Tongue (tissue), 2 donors: ENCODE results near the gene AKR1C2. TPM values are rescaled to one million over a fixed set of nuclear protein-coding genes. Genes with fewer than 3 reads are reported as not detected.

ENCODE experiments used
- small RNA-seq: library from RNA; depleted of rRNA; stranded (forward); fragments of <200 nt; gene quantifications from one replicate; pipeline ENCODE3, GENCODE V24; 2014; ENCODE audit warnings: low replicate concordance
- total RNA-seq: library from RNA; depleted of rRNA; stranded (reverse); fragments of >200 nt; gene quantifications from one replicate; pipeline ENCODE4 v1.2.3, GENCODE V29; 2014

Gene AKR1C2
- total RNA-seq, 1 donor from 2014 or later: 2.8 TPM

Small RNA genes lying within 50 kb of the gene (small RNA-seq; reads per million reads assigned to genes)
- gene RF00096: not detected

Other genes with a start within 250 kb of the AKR1C2 start
- 25.3 TPM for gene AKR1E2, start 177.7 kb downstream of the AKR1C2 start, total RNA-seq
- gene AKR1C1, start 40.4 kb downstream of the AKR1C2 start, total RNA-seq: 5.4 TPM
- gene AKR1C3, start 90.6 kb upstream of the AKR1C2 start, total RNA-seq: 4.0 TPM
- gene AKR1C8, start 181.3 kb upstream of the AKR1C2 start, total RNA-seq: not detected
- not detected for gene AKR1C4, start 193.0 kb upstream of the AKR1C2 start, total RNA-seq